HCT116 (cell line): Measurements from ENCODE around the gene TSTD2. TPM values are rescaled to one million over a fixed set of nuclear protein-coding genes. Genes with fewer than 3 reads are reported as not detected.

Source experiments
- CEBPB ChIP-seq: IDR thresholded peaks from 2 replicates; pipeline ENCODE4 v1.6.1; 2012; ENCODE audit warnings: low read depth
- EGR1 ChIP-seq: IDR thresholded peaks from 2 replicates; pipeline ENCODE4 v1.6.1; 2012; ENCODE audit warnings: low read depth
- ELF1 ChIP-seq: IDR thresholded peaks from 2 replicates; pipeline ENCODE4 v1.6.1; 2012; ENCODE audit warnings: low read depth, borderline replicate concordance
- POLR2A ChIP-seq: IDR thresholded peaks from 2 replicates; pipeline ENCODE4 v1.7.0; 2011; ENCODE audit warnings: borderline replicate concordance; ENCODE audit not compliant: insufficient read depth, insufficient read length; ENCODE audit errors: extremely low read depth
- RAD21 ChIP-seq: IDR thresholded peaks from 2 replicates; pipeline ENCODE4 v1.6.1; 2012; ENCODE audit warnings: low read depth, mild to moderate bottlenecking
- YY1 ChIP-seq: IDR thresholded peaks from 2 replicates; pipeline ENCODE4 v1.6.1; 2011; ENCODE audit warnings: low read length, low read depth, moderate library complexity, mild to moderate bottlenecking; ENCODE audit not compliant: insufficient replicate concordance; ENCODE audit errors: extremely low read depth
- ZFX ChIP-seq: fragments of 450-650 bp; IDR thresholded peaks from 2 replicates; pipeline ENCODE4 v1.6.1; 2017
- total RNA-seq: library from RNA; stranded (reverse); gene quantifications from one replicate; pipeline ENCODE4 v1.2.1, GENCODE V29; 2021; ENCODE audit not compliant: unreplicated experiment
- TF ChIP-seq, protein P1 (sequence below): IDR thresholded peaks from 2 replicates; pipeline ENCODE4 v1.6.1; 2012; ENCODE audit warnings: low read depth
- TF ChIP-seq, protein P2 (sequence below), 3 experiments: fragments of 200-600 bp in 1 of 3; sonication (generic) in 1 of 3; IDR thresholded peaks in 2 of 3; conservative IDR thresholded peaks in 1 of 3; 2 replicates each; pipeline ENCODE4 v1.5.1; 2012 to 2017; ENCODE audit warnings: low read depth in 2 of 3, low read length in 2 of 3, antibody characterized with exemption in 1 of 3, borderline replicate concordance in 1 of 3, control low read depth in 1 of 3, mild to moderate bottlenecking in 1 of 3, mixed read lengths in 1 of 3, mixed run types in 1 of 3, moderate library complexity in 1 of 3; ENCODE audit not compliant: insufficient read depth in 1 of 3

Gene TSTD2
- total RNA-seq, 1 experiment from 2014 or later = 16.0 TPM

DNA sequence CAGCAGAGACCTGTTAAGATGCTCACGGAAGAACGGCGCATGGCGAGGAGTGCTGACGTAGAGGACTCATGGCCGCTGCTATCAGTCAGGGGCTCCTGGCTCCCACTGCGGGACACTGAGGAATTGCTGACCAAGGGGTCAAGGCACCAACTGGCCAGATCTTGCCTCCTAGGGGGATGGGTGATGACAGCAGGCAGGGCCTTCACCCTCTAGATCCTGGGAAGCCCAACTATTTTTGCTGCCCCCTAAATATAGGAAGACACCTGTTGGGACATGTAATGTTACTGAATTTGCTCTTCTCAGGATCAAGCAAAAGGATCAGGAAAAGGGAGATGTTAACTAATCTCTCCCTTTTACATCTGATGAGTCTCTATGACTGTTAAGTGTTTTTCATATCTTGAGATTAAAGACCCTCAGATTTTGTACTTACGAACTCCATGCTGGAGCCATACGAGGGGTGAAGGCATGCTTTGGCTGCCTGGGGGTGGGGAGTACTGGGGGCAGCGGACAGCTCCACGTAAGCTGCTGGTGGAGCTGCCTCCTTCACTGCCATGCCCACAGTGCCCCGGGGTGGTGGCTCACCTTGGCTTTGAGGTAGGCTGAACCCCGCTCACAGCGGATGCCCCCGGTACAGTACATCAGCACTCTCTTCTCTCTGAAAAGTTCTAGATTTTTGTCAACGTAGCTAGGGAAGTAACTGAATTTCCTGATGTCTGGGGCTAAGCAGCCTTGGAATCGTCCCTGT lies 28.1 kb downstream of the TSTD2 start (continued):
- TF ChIP-seq, protein P1, sequence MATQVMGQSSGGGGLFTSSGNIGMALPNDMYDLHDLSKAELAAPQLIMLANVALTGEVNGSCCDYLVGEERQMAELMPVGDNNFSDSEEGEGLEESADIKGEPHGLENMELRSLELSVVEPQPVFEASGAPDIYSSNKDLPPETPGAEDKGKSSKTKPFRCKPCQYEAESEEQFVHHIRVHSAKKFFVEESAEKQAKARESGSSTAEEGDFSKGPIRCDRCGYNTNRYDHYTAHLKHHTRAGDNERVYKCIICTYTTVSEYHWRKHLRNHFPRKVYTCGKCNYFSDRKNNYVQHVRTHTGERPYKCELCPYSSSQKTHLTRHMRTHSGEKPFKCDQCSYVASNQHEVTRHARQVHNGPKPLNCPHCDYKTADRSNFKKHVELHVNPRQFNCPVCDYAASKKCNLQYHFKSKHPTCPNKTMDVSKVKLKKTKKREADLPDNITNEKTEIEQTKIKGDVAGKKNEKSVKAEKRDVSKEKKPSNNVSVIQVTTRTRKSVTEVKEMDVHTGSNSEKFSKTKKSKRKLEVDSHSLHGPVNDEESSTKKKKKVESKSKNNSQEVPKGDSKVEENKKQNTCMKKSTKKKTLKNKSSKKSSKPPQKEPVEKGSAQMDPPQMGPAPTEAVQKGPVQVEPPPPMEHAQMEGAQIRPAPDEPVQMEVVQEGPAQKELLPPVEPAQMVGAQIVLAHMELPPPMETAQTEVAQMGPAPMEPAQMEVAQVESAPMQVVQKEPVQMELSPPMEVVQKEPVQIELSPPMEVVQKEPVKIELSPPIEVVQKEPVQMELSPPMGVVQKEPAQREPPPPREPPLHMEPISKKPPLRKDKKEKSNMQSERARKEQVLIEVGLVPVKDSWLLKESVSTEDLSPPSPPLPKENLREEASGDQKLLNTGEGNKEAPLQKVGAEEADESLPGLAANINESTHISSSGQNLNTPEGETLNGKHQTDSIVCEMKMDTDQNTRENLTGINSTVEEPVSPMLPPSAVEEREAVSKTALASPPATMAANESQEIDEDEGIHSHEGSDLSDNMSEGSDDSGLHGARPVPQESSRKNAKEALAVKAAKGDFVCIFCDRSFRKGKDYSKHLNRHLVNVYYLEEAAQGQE = no peak
- TF ChIP-seq RAD21 (no peak), CEBPB (no peak), YY1 (no peak), POLR2A (no peak), ELF1 (no peak), EGR1 (no peak), ZFX (no peak)
- TF ChIP-seq, protein P2, sequence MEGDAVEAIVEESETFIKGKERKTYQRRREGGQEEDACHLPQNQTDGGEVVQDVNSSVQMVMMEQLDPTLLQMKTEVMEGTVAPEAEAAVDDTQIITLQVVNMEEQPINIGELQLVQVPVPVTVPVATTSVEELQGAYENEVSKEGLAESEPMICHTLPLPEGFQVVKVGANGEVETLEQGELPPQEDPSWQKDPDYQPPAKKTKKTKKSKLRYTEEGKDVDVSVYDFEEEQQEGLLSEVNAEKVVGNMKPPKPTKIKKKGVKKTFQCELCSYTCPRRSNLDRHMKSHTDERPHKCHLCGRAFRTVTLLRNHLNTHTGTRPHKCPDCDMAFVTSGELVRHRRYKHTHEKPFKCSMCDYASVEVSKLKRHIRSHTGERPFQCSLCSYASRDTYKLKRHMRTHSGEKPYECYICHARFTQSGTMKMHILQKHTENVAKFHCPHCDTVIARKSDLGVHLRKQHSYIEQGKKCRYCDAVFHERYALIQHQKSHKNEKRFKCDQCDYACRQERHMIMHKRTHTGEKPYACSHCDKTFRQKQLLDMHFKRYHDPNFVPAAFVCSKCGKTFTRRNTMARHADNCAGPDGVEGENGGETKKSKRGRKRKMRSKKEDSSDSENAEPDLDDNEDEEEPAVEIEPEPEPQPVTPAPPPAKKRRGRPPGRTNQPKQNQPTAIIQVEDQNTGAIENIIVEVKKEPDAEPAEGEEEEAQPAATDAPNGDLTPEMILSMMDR (IDR thresholded peaks at IDR 0.05 in 2 of 3, conservative IDR thresholded peaks at IDR 0.05 in 1 of 3; ENCODE audit: borderline replicate concordance in 1 of 3, insufficient read depth in 1 of 3, low read depth in 2 of 3, low read length in 2 of 3) = no peak
